Stomach smooth muscle (tissue), 2 donors: ENCODE measurements around the gene MMS19.

Source experiments
- H3K27ac ChIP-seq: one replicate; pipeline ENCODE4 v1.7.0; 2013; ENCODE audit warnings: mild to moderate bottlenecking, low read length, inconsistent platforms
- H3K27me3 ChIP-seq, 2 donors: one replicate each; pipeline ENCODE4 v1.7.0; 2013; ENCODE audit warnings: low read length in 2 of 2; ENCODE audit not compliant: insufficient read depth in 2 of 2, control insufficient read depth in 1 of 2
- H3K36me3 ChIP-seq, 2 donors: one replicate each; pipeline ENCODE4 v1.7.0; 2013; ENCODE audit warnings: low read length in 2 of 2; ENCODE audit not compliant: control insufficient read depth in 2 of 2, insufficient read depth in 2 of 2
- H3K4me1 ChIP-seq: one replicate; pipeline ENCODE4 v1.7.0; 2013; ENCODE audit warnings: low read length; ENCODE audit not compliant: control insufficient read depth, insufficient read depth
- H3K4me3 ChIP-seq, 2 donors: one replicate each; pipeline ENCODE4 v1.7.0; 2013; ENCODE audit warnings: low read length in 2 of 2
- H3K9ac ChIP-seq, 2 donors: one replicate each; pipeline ENCODE4 v1.7.0; 2013; ENCODE audit warnings: low read length in 2 of 2, mild to moderate bottlenecking in 1 of 2
- H3K9me3 ChIP-seq, 2 donors: one replicate each; pipeline ENCODE4 v1.7.0; 2013; ENCODE audit warnings: low read length in 2 of 2; ENCODE audit not compliant: control insufficient read depth in 2 of 2
- donor health status: healthy.
- donor health status: Pancreatic carcinoma.

MMS19 gene

GRCh38 chr10:97525086-97525485, 26.9 kb upstream of the MMS19 start:
- Histone ChIP-seq H3K4me3 (no peak overlapping the region), H3K36me3 (no peaks in the 10 kb centered on the region), H3K4me1 (no peaks in the 10 kb centered on the region), H3K27me3 (no peaks in the 10 kb centered on the region), H3K27ac (no peak overlapping the region), H3K9ac (no peak overlapping the region), H3K9me3 (no peaks in the 10 kb centered on the region)

GRCh38 chr10:97522937-97523336, 24.7 kb upstream of the MMS19 start:
- Histone ChIP-seq H3K9ac (no peak overlapping the region), H3K4me1 (peaks cover 7% of the 10 kb centered on the region), H3K36me3 (no peaks in the 10 kb centered on the region), H3K9me3 (no peaks in the 10 kb centered on the region), H3K4me3 (no peak overlapping the region), H3K27me3 (no peaks in the 10 kb centered on the region), H3K27ac (no peak overlapping the region)

- Histone ChIP-seq H3K27ac (no peak overlapping the region), H3K9me3 (no peaks in the 10 kb centered on the region), H3K4me1 (peaks cover 12% of the 10 kb centered on the region), H3K36me3 (no peaks in the 10 kb centered on the region), H3K4me3 (no peak overlapping the region), H3K9ac (no peak overlapping the region), H3K27me3 (no peaks in the 10 kb centered on the region)
Observed at GRCh38 chr10:97522071-97522470, 23.8 kb upstream of the MMS19 start.

- no peak overlapping the region for H3K27ac ChIP-seq
Observed at GRCh38 chr10:97520978-97521761, 22.9 kb upstream of the MMS19 start.

GRCh38 chr10:97520520-97520919, 22.3 kb upstream of the MMS19 start:
- peaks cover 12% of the 10 kb centered on the region for H3K4me1 ChIP-seq
- H3K4me3 ChIP-seq: no peak overlapping the region
- no peaks in the 10 kb centered on the region for H3K27me3 ChIP-seq
- H3K9ac ChIP-seq: no peak overlapping the region
- no peaks in the 10 kb centered on the region for H3K36me3 ChIP-seq
- no peak overlapping the region for H3K27ac ChIP-seq
- H3K9me3 ChIP-seq: no peaks in the 10 kb centered on the region

More at GRCh38 chr10:97520978-97521761, 22.9 kb upstream of the MMS19 start:
- no peak overlapping the region for H3K9ac ChIP-seq
- peaks cover 12% of the 10 kb centered on the region for H3K4me1 ChIP-seq
- no peak overlapping the region for H3K4me3 ChIP-seq
- no peaks in the 10 kb centered on the region for H3K9me3 ChIP-seq
- no peaks in the 10 kb centered on the region for H3K36me3 ChIP-seq
- no peaks in the 10 kb centered on the region for H3K27me3 ChIP-seq

GRCh38 chr10:97519342-97519741, 21.1 kb upstream of the MMS19 start:
- Histone ChIP-seq H3K9me3 (no peaks in the 10 kb centered on the region), H3K4me1 (peaks cover 12% of the 10 kb centered on the region), H3K27me3 (no peaks in the 10 kb centered on the region), H3K4me3 (no peak overlapping the region), H3K36me3 (no peaks in the 10 kb centered on the region), H3K27ac (no peak overlapping the region), H3K9ac (no peak overlapping the region)

- Histone ChIP-seq H3K4me1 (peaks cover 12% of the 10 kb centered on the region), H3K27ac (no peak overlapping the region), H3K9ac (no peak overlapping the region), H3K4me3 (no peak overlapping the region), H3K36me3 (no peaks in the 10 kb centered on the region), H3K27me3 (no peaks in the 10 kb centered on the region), H3K9me3 (no peaks in the 10 kb centered on the region)
Observed at GRCh38 chr10:97518301-97519043, 20.2 kb upstream of the MMS19 start.

- Histone ChIP-seq H3K9ac (no peak overlapping the region), H3K4me1 (peaks cover 13% of the 10 kb centered on the region), H3K27me3 (no peaks in the 10 kb centered on the region), H3K9me3 (no peaks in the 10 kb centered on the region), H3K36me3 (no peaks in the 10 kb centered on the region), H3K4me3 (no peak overlapping the region), H3K27ac (no peak overlapping the region)
Observed at GRCh38 chr10:97517778-97518300, 19.6 kb upstream of the MMS19 start.

- Histone ChIP-seq H3K27me3 (no peaks in the 10 kb centered on the region), H3K4me3 (no peak overlapping the region), H3K36me3 (no peaks in the 10 kb centered on the region), H3K9me3 (no peaks in the 10 kb centered on the region), H3K4me1 (peaks cover 19% of the 10 kb centered on the region), H3K9ac (no peak overlapping the region), H3K27ac (no peak overlapping the region)
Observed at GRCh38 chr10:97517096-97517750, 19.0 kb upstream of the MMS19 start.

- Histone ChIP-seq H3K27me3 (no peaks in the 10 kb centered on the region), H3K36me3 (no peaks in the 10 kb centered on the region), H3K27ac (no peak overlapping the region), H3K9ac (no peak overlapping the region), H3K9me3 (no peaks in the 10 kb centered on the region), H3K4me1 (peaks cover 24% of the 10 kb centered on the region), H3K4me3 (no peak overlapping the region)
Observed at GRCh38 chr10:97515271-97515978, 17.2 kb upstream of the MMS19 start.
